ENCODE results near the gene GXYLT1. TPM values are rescaled to one million over a fixed set of nuclear protein-coding genes. Genes with fewer than 3 reads are reported as not detected.

The GXYLT1 gene
- total RNA-seq, 1 experiment from 2014 or later, result 28.1 TPM

- Histone ChIP-seq H3K36me3 (ENCODE audit: control insufficient read depth, insufficient read depth, low read length) (no peaks in the 10 kb centered on the region), H3K9me3 (no peaks in the 10 kb centered on the region), H3K4me1 (peaks cover 17% of the 10 kb centered on the region), H3K4me3 (ENCODE audit: low read depth, low read length) (no peak overlapping the region), H3K27me3 (replicated peaks; ENCODE audit: control insufficient read depth, insufficient read depth, low read length) (no peaks in the 10 kb centered on the region)
- Mint-ChIP-seq H3K27me3 (ENCODE audit: insufficient read depth, unreplicated experiment) (no peaks in the 10 kb centered on the region), H3K9me3 (ENCODE audit: unreplicated experiment) (no peaks in the 10 kb centered on the region), H3K36me3 (ENCODE audit: insufficient read depth, unreplicated experiment) (no peaks in the 10 kb centered on the region), H3K27ac (ENCODE audit: unreplicated experiment) (no peak overlapping the region), H3K4me1 (ENCODE audit: low read depth, unreplicated experiment) (peaks cover 14% of the 10 kb centered on the region), H3K4me3 (ENCODE audit: unreplicated experiment) (no peak overlapping the region)
- ChIA-PET CTCF (no interaction called here), POLR2A (no interaction called here)
- BruUV-seq (replicated peaks), result no TSS peak
- no peak for TF ChIP-seq CTCF (IDR thresholded peaks at IDR 0.05; ENCODE audit: insufficient read depth in 1 of 2, low read depth in 1 of 2, low read length in 1 of 2, severe bottlenecking in 1 of 2, unreplicated experiment in 1 of 2)
- DNase-seq, result no peak
- intact Hi-C loops (cut with micrococcal nuclease; ENCODE audit: unreplicated experiment), result no loop called here
Measured at GRCh38 chr12:42162965-42163364, 18.3 kb upstream of the GXYLT1 start.

- ChIA-PET CTCF (no interaction called here), POLR2A (no interaction called here)
- H3K9me3 Mint-ChIP-seq (ENCODE audit: unreplicated experiment), result no peaks in the 10 kb centered on the region
- no peak overlapping the region for H3K4me3 Mint-ChIP-seq (ENCODE audit: unreplicated experiment)
- intact Hi-C loops (cut with micrococcal nuclease; ENCODE audit: unreplicated experiment), result no loop called here
- Histone ChIP-seq H3K4me1 (peaks cover 17% of the 10 kb centered on the region), H3K36me3 (ENCODE audit: control insufficient read depth, insufficient read depth, low read length) (no peaks in the 10 kb centered on the region), H3K27me3 (replicated peaks; ENCODE audit: control insufficient read depth, insufficient read depth, low read length) (no peaks in the 10 kb centered on the region), H3K9me3 (no peaks in the 10 kb centered on the region), H3K4me3 (ENCODE audit: low read depth, low read length) (no peak overlapping the region)
- H3K27me3 Mint-ChIP-seq (ENCODE audit: insufficient read depth, unreplicated experiment), result no peaks in the 10 kb centered on the region
- no peak overlapping the region for H3K27ac Mint-ChIP-seq (ENCODE audit: unreplicated experiment)
- no peaks in the 10 kb centered on the region for H3K36me3 Mint-ChIP-seq (ENCODE audit: insufficient read depth, unreplicated experiment)
- H3K4me1 Mint-ChIP-seq (ENCODE audit: low read depth, unreplicated experiment), result peaks cover 14% of the 10 kb centered on the region
- TF ChIP-seq CTCF (IDR thresholded peaks at IDR 0.05; ENCODE audit: insufficient read depth in 1 of 2, low read depth in 1 of 2, low read length in 1 of 2, severe bottlenecking in 1 of 2, unreplicated experiment in 1 of 2), result no peak
- no peak for DNase-seq
- no TSS peak for BruUV-seq (replicated peaks)
Measured at GRCh38 chr12:42162193-42162592, 17.5 kb upstream of the GXYLT1 start.

DNA sequence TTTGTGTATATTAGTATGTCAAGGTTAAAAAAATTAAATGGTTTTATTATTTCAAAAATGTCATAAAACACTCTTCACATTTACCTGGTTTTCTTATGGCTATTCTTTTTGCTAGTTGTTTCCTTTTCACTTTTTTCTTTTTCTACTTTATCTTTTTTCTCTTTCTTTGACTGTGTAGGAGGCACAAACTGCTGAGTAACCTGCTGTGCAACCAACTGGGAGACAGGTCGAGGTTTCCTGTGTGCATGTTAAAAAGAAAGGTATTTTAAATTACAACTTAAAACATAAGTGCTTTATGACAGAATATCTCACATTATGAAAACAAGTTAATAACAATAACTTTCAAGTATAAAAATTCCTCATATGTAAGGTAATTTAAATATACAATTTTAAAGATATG, 16.9 kb upstream of the GXYLT1 start:
- H3K9me3 Mint-ChIP-seq (ENCODE audit: unreplicated experiment), result no peaks in the 10 kb centered on the region
- peaks cover 14% of the 10 kb centered on the region for H3K4me1 Mint-ChIP-seq (ENCODE audit: low read depth, unreplicated experiment)
- ChIA-PET POLR2A (no interaction called here), CTCF (no interaction called here)
- Histone ChIP-seq H3K36me3 (ENCODE audit: control insufficient read depth, insufficient read depth, low read length) (no peaks in the 10 kb centered on the region), H3K4me1 (peaks cover 17% of the 10 kb centered on the region), H3K9me3 (no peaks in the 10 kb centered on the region), H3K4me3 (ENCODE audit: low read depth, low read length) (no peak overlapping the region), H3K27me3 (replicated peaks; ENCODE audit: control insufficient read depth, insufficient read depth, low read length) (no peaks in the 10 kb centered on the region)
- H3K27me3 Mint-ChIP-seq (ENCODE audit: insufficient read depth, unreplicated experiment), result no peaks in the 10 kb centered on the region
- intact Hi-C loops (cut with micrococcal nuclease; ENCODE audit: unreplicated experiment), result no loop called here
- H3K36me3 Mint-ChIP-seq (ENCODE audit: insufficient read depth, unreplicated experiment), result no peaks in the 10 kb centered on the region
- TF ChIP-seq CTCF (IDR thresholded peaks at IDR 0.05; ENCODE audit: insufficient read depth in 1 of 2, low read depth in 1 of 2, low read length in 1 of 2, severe bottlenecking in 1 of 2, unreplicated experiment in 1 of 2), result no peak
- no peak for DNase-seq
- H3K4me3 Mint-ChIP-seq (ENCODE audit: unreplicated experiment), result no peak overlapping the region
- BruUV-seq (replicated peaks), result no TSS peak
- H3K27ac Mint-ChIP-seq (ENCODE audit: unreplicated experiment), result no peak overlapping the region

Measured in Caco-2 (cell line).